Endothelial cell of umbilical vein (primary cell): ENCODE data around the gene FNDC3A. TPM values are rescaled to one million over a fixed set of nuclear protein-coding genes. Genes with fewer than 3 reads are reported as not detected.

Experiments used
- BruUV-seq: library from RNA; stranded (reverse); fragments of 400-500 nt; replicated peaks from 2 replicates; lab custom pipeline; 2021; lab: Mats Ljungman, UMichigan
- CTCF ChIA-PET: fragments of 300-600, 350-600 bp; sonication (Branson Sonifier 250); formaldehyde crosslinking; loops from one replicate; lab custom pipeline; 2021; ENCODE audit warnings: antibody characterized with exemption, inconsistent platforms; lab: Charles Lee
- POLR2A ChIA-PET: fragments of 300-600, 350-600 bp; sonication (Branson Sonifier 250); formaldehyde crosslinking; loops from one replicate; lab custom pipeline; 2021; ENCODE audit warnings: antibody characterized with exemption, inconsistent platforms; lab: Charles Lee
- DNase-seq: peaks from one replicate; pipeline ENCODE4 v3.0.0-alpha.2; 2011; ENCODE audit warnings: low read depth, low spot score
- FAIRE-seq: peaks from 2 replicates; lab custom pipeline; 2011; peaks lifted over from hg19 to GRCh38; lab: Jason Lieb, UNC
- H2AFZ ChIP-seq: 2 replicates; pipeline ENCODE4 v1.6.0; 2012; ENCODE audit warnings: low read depth, low read length, control low read depth, inconsistent platforms
- H3K27ac ChIP-seq: 2 replicates; pipeline ENCODE4 v1.5.1; 2011; ENCODE audit warnings: low read depth, mild to moderate bottlenecking, control low read depth, low read length, moderate library complexity; ENCODE audit not compliant: insufficient read depth
- H3K27me3 ChIP-seq, 2 experiments: 2 replicates each; pipeline versions ENCODE4 v1.6.0 to v1.6.1; 2011; ENCODE audit warnings: low read length in 2 of 2, mixed read lengths in 1 of 2; ENCODE audit not compliant: control insufficient read depth in 2 of 2, insufficient read depth in 2 of 2
- H3K36me3 ChIP-seq, 2 experiments: 2 replicates in 1 of 2; 3 replicates in 1 of 2; pipeline ENCODE4 v1.5.1; 2011; ENCODE audit warnings: low read length in 2 of 2, mild to moderate bottlenecking in 1 of 2, moderate library complexity in 1 of 2; ENCODE audit not compliant: control insufficient read depth in 2 of 2, insufficient read depth in 2 of 2; ENCODE audit errors: extremely low read depth in 1 of 2
- H3K4me1 ChIP-seq: 3 replicates; pipeline ENCODE4 v1.5.1; 2011; ENCODE audit warnings: mild to moderate bottlenecking, low read length; ENCODE audit not compliant: control insufficient read depth, insufficient read depth; ENCODE audit errors: extremely low read depth
- H3K4me2 ChIP-seq: 2 replicates; pipeline ENCODE4 v1.6.1; 2011; ENCODE audit warnings: low read length, control low read depth, mixed read lengths; ENCODE audit not compliant: insufficient read depth
- H3K4me3 ChIP-seq, 3 experiments: fragments of 200-600 bp in 1 of 3; sonication (generic), shearing (Covaris generic) in 1 of 3; replicated peaks in 1 of 3; 2 replicates each; pipeline ENCODE4 v1.5.1; 2011 to 2016; ENCODE audit warnings: control low read depth in 3 of 3, low read length in 3 of 3, mild to moderate bottlenecking in 2 of 3, inconsistent platforms in 1 of 3, low read depth in 1 of 3, moderate library complexity in 1 of 3; ENCODE audit not compliant: insufficient read depth in 1 of 3
- H3K79me2 ChIP-seq: 2 replicates; pipeline ENCODE4 v1.6.0; 2012; ENCODE audit warnings: low read length, inconsistent platforms; ENCODE audit not compliant: control insufficient read depth, insufficient read depth
- H3K9ac ChIP-seq: replicated peaks from 2 replicates; pipeline ENCODE3; 2011; ENCODE audit warnings: low read length, control low read depth; ENCODE audit not compliant: insufficient read depth; ENCODE audit errors: extremely low read depth
- H3K9me1 ChIP-seq: replicated peaks from 3 replicates; pipeline ENCODE4 v1.6.0; 2011; ENCODE audit warnings: mild to moderate bottlenecking, low read length; ENCODE audit not compliant: control insufficient read depth, insufficient read depth; ENCODE audit errors: extremely low read depth
- H3K9me3 ChIP-seq: replicated peaks from 2 replicates; pipeline ENCODE4 v1.5.1; 2012; ENCODE audit warnings: low read length, inconsistent platforms; ENCODE audit not compliant: control insufficient read depth, insufficient read depth
- H4K20me1 ChIP-seq: replicated peaks from 2 replicates; pipeline ENCODE3; 2011; ENCODE audit warnings: mild to moderate bottlenecking, low read length; ENCODE audit not compliant: control insufficient read depth, insufficient read depth; ENCODE audit errors: extremely low read depth
- CTCF ChIP-seq, 2 donors: IDR thresholded peaks; 1 replicate in 1 of 2; 2 replicates in 1 of 2; pipeline ENCODE4 v1.5.1; 2011; ENCODE audit warnings: low read length in 2 of 2, mild to moderate bottlenecking in 2 of 2, moderate library complexity in 2 of 2, control low read depth in 1 of 2, inconsistent platforms in 1 of 2, low read depth in 1 of 2; ENCODE audit not compliant: insufficient read depth in 1 of 2; ENCODE audit errors: extremely low read depth in 1 of 2
- EZH2 ChIP-seq: IDR thresholded peaks from 2 replicates; pipeline ENCODE4 v1.6.1; 2012; ENCODE audit warnings: borderline replicate concordance, low read depth, mild to moderate bottlenecking, moderate library complexity, low read length, inconsistent platforms; ENCODE audit not compliant: severe bottlenecking
- FOS ChIP-seq: IDR thresholded peaks from 2 replicates; pipeline ENCODE4 v1.6.1; 2011; ENCODE audit warnings: mild to moderate bottlenecking, low read length, moderate library complexity, borderline replicate concordance; ENCODE audit not compliant: insufficient read depth
- GATA2 ChIP-seq: IDR thresholded peaks from 2 replicates; pipeline ENCODE4 v1.7.0; 2011; ENCODE audit warnings: low read depth, mild to moderate bottlenecking, moderate library complexity, mixed read lengths, low read length; ENCODE audit not compliant: insufficient read length, insufficient read depth
- JUN ChIP-seq: IDR thresholded peaks from 2 replicates; pipeline ENCODE4 v1.6.1; 2011; ENCODE audit warnings: borderline replicate concordance, low read depth; ENCODE audit not compliant: insufficient read length, insufficient read depth
- MYC ChIP-seq: IDR thresholded peaks from one replicate; pipeline ENCODE4 v1.6.1; 2011; ENCODE audit warnings: mild to moderate bottlenecking, low read depth, low read length
- POLR2A ChIP-seq: IDR thresholded peaks from 2 replicates; pipeline ENCODE4 v1.6.1; 2012; ENCODE audit warnings: low read depth, mild to moderate bottlenecking, control low read depth, low read length
- POLR2AphosphoS5 ChIP-seq: IDR thresholded peaks from 2 replicates; pipeline ENCODE4 v1.6.1; 2012; ENCODE audit warnings: low read depth, mild to moderate bottlenecking, control low read depth, low read length, moderate library complexity; ENCODE audit not compliant: insufficient read depth
- dilution Hi-C: fragments of 300-500 bp; cut with MboI; formaldehyde crosslinking; loops from one replicate; pipeline ENCODE4 v1.15.0; 2019; ENCODE audit warnings: low sequenced_read_pairs; ENCODE audit not compliant: extremely low pct_ligation_motif_present
- intact Hi-C: fragments of 100-400 bp; cut with micrococcal nuclease; formaldehyde crosslinking; loops from one replicate; pipeline ENCODE4 v1.10.0; 2022
- polyA plus RNA-seq, 4 experiments: library from polyadenylated mRNA; depleted of rRNA in 3 of 4; stranded (reverse) in 3 of 4; unstranded in 1 of 4; fragments of >200 nt; gene quantifications; 2 replicates each; pipeline versions ENCODE4 v1.2.1 to v1.2.3, GENCODE V29; 2011 to 2012; ENCODE audit warnings: missing spikeins in 1 of 4
- total RNA-seq: library from RNA; stranded (reverse); gene quantifications from 2 replicates; pipeline ENCODE4 v1.2.3, GENCODE V29; 2021
- TF ChIP-seq, protein P1 (sequence below): IDR thresholded peaks from 2 replicates; pipeline ENCODE4 v1.6.1; 2011; ENCODE audit not compliant: insufficient read depth, insufficient read length

FNDC3A gene
- total and polyA plus RNA-seq, 2 donors (not counting 3 experiments of a cell fraction or from before 2014, with no cell fraction given), result 26.3 to 50.8 TPM

- H3K27me3 ChIP-seq, result peaks cover 35 to 47% of the 10 kb centered on the region in 2 experiments
- FAIRE-seq (no peak), DNase-seq (no peak)
- ChIA-PET CTCF (interaction anchor here (1.2 to 1.3 kb wide), 2 partner anchors 54 kb away, joined by 3 to 5 read pairs; no protein-coding TSS in a partner anchor), POLR2A (no interaction called here)
- H3K9me3 ChIP-seq, result no peaks in the 10 kb centered on the region
- H3K4me1 ChIP-seq, result no peaks in the 10 kb centered on the region
- H3K4me3 ChIP-seq, result no peak overlapping the region
- no peaks in the 10 kb centered on the region for H4K20me1 ChIP-seq
- no peak overlapping the region for H3K4me2 ChIP-seq
- H3K9me1 ChIP-seq, result no peaks in the 10 kb centered on the region
- no peak overlapping the region for H2AFZ ChIP-seq
- no TSS peak for BruUV-seq
- dilution Hi-C loops (no loop called here), intact Hi-C loops (no loop called here)
- no peak overlapping the region for H3K27ac ChIP-seq
- no peaks in the 10 kb centered on the region for H3K36me3 ChIP-seq
- no peak overlapping the region for H3K9ac ChIP-seq
- TF ChIP-seq JUN (no peak), EZH2 (no peak), CTCF (IDR thresholded peaks at IDR 0.05; ENCODE audit: extremely low read depth in 1 of 2, insufficient read depth in 1 of 2, low read depth in 1 of 2, low read length in 2 of 2) (no peak), POLR2A (no peak), GATA2 (no peak), POLR2AphosphoS5 (no peak), MYC (no peak), FOS (no peak)
- TF ChIP-seq, protein P1, sequence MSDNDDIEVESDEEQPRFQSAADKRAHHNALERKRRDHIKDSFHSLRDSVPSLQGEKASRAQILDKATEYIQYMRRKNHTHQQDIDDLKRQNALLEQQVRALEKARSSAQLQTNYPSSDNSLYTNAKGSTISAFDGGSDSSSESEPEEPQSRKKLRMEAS, result no peak
- no peaks in the 10 kb centered on the region for H3K79me2 ChIP-seq
These were observed 250.9 kb downstream of the FNDC3A start for GRCh38 chr13:49226613-49227012.
